Spinal cord (tissue), 10 donors: ENCODE results near the gene UBQLN4. TPM values are rescaled to one million over a fixed set of nuclear protein-coding genes. Genes with fewer than 3 reads are reported as not detected.
A peak's percentile ranks its signal among the peaks of the same experiment; 100 is the strongest.

Experiments
- DNase-seq, 6 donors: peaks; one replicate each; pipeline versions ENCODE4 v3.0.0 to v3.0.0-alpha.2; 2013 to 2015; ENCODE audit warnings: low spot score in 6 of 6, low read depth in 4 of 6
- H3K27ac ChIP-seq: one replicate; pipeline ENCODE4 v1.5.1; 2013; ENCODE audit warnings: low read depth, low read length, control low read depth
- H3K27me3 ChIP-seq: one replicate; pipeline ENCODE4 v1.6.1; 2013; ENCODE audit warnings: low read length; ENCODE audit not compliant: control insufficient read depth, insufficient read depth
- H3K36me3 ChIP-seq: one replicate; pipeline ENCODE4 v1.6.1; 2013; ENCODE audit warnings: low read length; ENCODE audit not compliant: control insufficient read depth, insufficient read depth
- H3K4me1 ChIP-seq: one replicate; pipeline ENCODE4 v1.6.1; 2013; ENCODE audit warnings: low read length; ENCODE audit not compliant: control insufficient read depth, insufficient read depth
- H3K4me3 ChIP-seq: one replicate; pipeline ENCODE4 v1.5.1; 2013; ENCODE audit warnings: low read depth, low read length, control low read depth
- H3K9me3 ChIP-seq: one replicate; pipeline ENCODE4 v1.6.1; 2013; ENCODE audit warnings: low read length; ENCODE audit not compliant: control insufficient read depth, insufficient read depth
- WGBS: methylation state at CpG from one replicate; pipeline ENCODE4 v1.1.5; 2013; ENCODE audit warnings: missing lambda C conversion rate; ENCODE audit not compliant: insufficient coverage; 5-methylcytosine and 5-hydroxymethylcytosine counted together
- polyA plus RNA-seq, 2 donors: library from polyadenylated mRNA; unstranded; fragments of 120-200 nt; gene quantifications; one replicate each; pipeline ENCODE4 v1.2.1, GENCODE V29; 2013; ENCODE audit not compliant: insufficient read length in 2 of 2
- total RNA-seq, 2 donors: library from RNA; depleted of rRNA in 1 of 2; stranded (reverse); fragments of 120-200 nt in 1 of 2; fragments of >200 nt in 1 of 2; gene quantifications; one replicate each; pipeline versions ENCODE4 v1.2.3 to v1.2.4, GENCODE V29; 2013 to 2014
- donor health status: healthy.

The UBQLN4 gene
- total and polyA plus RNA-seq, 4 donors, result 20.5 to 76.2 (median 51.3) TPM

DNA sequence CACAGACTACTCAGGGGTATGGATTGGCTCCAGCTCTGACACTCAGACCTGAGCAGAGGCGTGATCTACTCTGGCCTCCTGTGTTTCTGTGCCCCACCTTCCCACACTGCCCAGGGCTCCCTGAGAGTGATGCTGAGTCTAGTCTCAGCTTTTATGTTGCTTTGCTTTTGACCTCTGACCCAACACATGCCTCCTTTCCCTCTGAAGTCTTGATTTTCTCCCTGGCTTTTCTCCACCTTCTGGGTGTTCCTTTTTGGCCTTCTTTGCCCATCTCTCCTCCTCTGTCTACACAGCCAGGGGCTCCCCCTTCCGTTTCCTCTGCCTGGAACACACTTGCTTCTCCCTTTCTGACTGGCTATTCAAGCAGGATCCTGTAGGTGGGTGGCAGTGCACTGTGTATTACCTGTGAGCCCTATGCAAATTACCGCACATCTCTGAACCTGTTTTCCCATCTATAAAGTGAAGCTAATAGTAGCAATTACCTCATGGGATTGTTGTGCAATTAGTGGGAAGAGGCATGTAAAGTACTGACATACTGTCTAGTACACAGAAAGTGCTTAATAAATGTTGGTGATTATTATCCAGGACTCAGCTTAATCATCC is 42.4 kb upstream of the UBQLN4 start:
- 92% methylated on average over 1 of the region's 3 CpGs for WGBS
- DNase-seq, result no peak
- H3K9me3 ChIP-seq, result no peaks in the 10 kb centered on the region
- H3K4me3 ChIP-seq, result no peak overlapping the region
- no peaks in the 10 kb centered on the region for H3K27me3 ChIP-seq
- peak overlapping the region; percentile 30 for H3K27ac ChIP-seq
- peaks cover 40% of the 10 kb centered on the region for H3K36me3 ChIP-seq
- peaks cover 22% of the 10 kb centered on the region for H3K4me1 ChIP-seq

DNA sequence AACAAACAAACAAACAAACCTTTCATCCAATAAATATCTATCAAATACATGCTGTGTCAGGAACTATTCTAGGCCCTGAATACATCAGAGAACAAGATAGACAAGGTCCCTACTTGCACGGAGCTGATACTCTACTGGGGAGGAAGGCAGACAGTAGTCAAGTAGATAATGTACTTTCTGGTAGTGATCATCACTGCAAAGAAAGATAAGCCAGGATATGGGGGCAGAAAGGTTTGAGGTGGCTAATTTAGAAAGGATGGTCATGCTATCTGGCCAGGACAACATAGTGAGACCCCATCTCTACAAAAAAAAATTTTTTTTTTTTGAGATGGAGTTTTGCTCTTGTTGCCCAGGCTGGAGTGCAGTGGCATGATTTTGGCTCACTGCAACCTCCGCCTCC is 38.0 kb upstream of the UBQLN4 start:
- Histone ChIP-seq H3K9me3 (no peaks in the 10 kb centered on the region), H3K36me3 (peaks cover 38% of the 10 kb centered on the region), H3K27me3 (no peaks in the 10 kb centered on the region), H3K4me3 (no peak overlapping the region), H3K4me1 (peaks cover 24% of the 10 kb centered on the region), H3K27ac (no peak overlapping the region)
- DNase-seq, result no peak
- 100% methylated on average over 1 of the region's 2 CpGs for WGBS

DNA sequence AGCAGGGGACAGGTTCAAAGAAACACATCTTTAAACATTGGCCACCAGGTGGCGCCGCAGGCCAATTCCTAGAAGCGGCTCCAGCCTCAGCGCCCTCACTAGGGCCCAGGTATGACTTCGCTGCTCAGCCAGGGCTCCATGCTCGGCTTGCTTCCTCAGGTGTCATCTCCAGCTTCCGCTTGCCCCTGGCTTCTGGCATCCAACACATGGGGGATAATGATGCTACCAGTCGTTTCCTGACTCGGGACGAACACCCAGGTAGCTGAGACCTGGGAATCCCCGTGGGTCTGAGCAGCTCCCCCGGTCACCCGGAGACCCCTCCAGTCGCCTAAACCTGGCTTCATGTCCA is 37.2 kb upstream of the UBQLN4 start:
- Histone ChIP-seq H3K4me1 (peaks cover 27% of the 10 kb centered on the region), H3K27ac (no peak overlapping the region), H3K4me3 (no peak overlapping the region), H3K9me3 (no peaks in the 10 kb centered on the region), H3K36me3 (peaks cover 38% of the 10 kb centered on the region), H3K27me3 (no peaks in the 10 kb centered on the region)
- DNase-seq, result peak in 3 of 6 donors; percentile 76 to 95 (median 91)
- 40% methylated on average over 13 of the region's 14 CpGs for WGBS

DNA sequence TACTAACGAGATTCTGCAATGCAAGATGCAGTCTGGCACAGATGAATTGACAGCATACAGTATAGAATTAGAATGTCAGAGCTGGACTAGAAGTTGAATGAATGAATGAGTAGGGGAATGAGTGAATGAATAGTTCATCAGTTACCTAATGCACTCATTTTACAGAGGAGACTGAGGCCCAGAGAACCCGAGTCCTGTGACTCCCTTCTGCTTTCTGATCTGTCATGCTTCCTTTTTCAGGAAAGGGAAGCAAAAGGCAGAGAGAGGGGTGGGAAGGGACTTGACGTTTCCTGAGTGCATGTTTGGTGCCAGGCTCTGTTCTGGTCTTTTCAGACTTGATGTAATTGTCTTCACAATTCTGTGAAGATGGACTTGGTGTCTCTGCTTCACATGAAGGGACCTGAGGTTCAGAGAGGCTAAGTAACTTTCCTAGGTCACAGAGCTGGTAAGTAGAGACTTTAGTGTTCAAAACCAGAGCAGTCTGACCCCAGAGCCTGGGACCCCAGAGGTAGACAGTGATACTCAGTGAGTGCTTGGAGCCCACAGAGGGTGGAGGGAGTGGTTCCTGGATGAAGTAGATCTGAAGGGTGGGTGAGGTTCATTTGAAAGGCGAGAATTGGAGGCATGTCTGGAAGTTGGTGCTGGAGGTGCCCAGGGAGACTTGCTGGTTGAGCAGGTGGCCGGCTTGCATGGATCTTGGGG is 36.7 kb upstream of the UBQLN4 start:
- H3K36me3 ChIP-seq, result peaks cover 35% of the 10 kb centered on the region
- no peak for DNase-seq

GRCh38 chr1:156089704-156090103 is 36.1 kb upstream of the UBQLN4 start:
- Histone ChIP-seq H3K4me3 (no peak overlapping the region), H3K4me1 (peaks cover 38% of the 10 kb centered on the region), H3K27ac (no peak overlapping the region), H3K27me3 (no peaks in the 10 kb centered on the region), H3K36me3 (peaks cover 40% of the 10 kb centered on the region), H3K9me3 (no peaks in the 10 kb centered on the region)
- WGBS, result 55% methylated on average over 5 of the region's 6 CpGs
- no peak for DNase-seq

More for the DNA sequence above, 36.7 kb upstream of the UBQLN4 start:
- Histone ChIP-seq H3K4me1 (peaks cover 32% of the 10 kb centered on the region), H3K27ac (no peak overlapping the region), H3K27me3 (no peaks in the 10 kb centered on the region), H3K9me3 (no peaks in the 10 kb centered on the region), H3K4me3 (no peak overlapping the region)
- 31% methylated on average over 5 of the region's 5 CpGs for WGBS

- Histone ChIP-seq H3K27me3 (no peaks in the 10 kb centered on the region), H3K27ac (peak overlapping the region; percentile 10), H3K4me1 (peaks cover 58% of the 10 kb centered on the region), H3K36me3 (peaks cover 24% of the 10 kb centered on the region), H3K4me3 (no peak overlapping the region), H3K9me3 (no peaks in the 10 kb centered on the region)
- DNase-seq, result peak in 1 of 6 donors; percentile 73
- WGBS, result 0% methylated on average over 1 of the region's 1 CpG
These were observed 32.7 kb upstream of the UBQLN4 start for GRCh38 chr1:156086256-156086662.

GRCh38 chr1:156083800-156084790 is 30.5 kb upstream of the UBQLN4 start:
- Histone ChIP-seq H3K9me3 (no peaks in the 10 kb centered on the region), H3K4me1 (peaks cover 68% of the 10 kb centered on the region), H3K4me3 (peak overlapping the region; percentile 93), H3K27me3 (no peaks in the 10 kb centered on the region), H3K36me3 (peaks cover 12% of the 10 kb centered on the region), H3K27ac (peak overlapping the region; percentile 94)
- WGBS, result 31% methylated on average over 4 of the region's 7 CpGs
- DNase-seq, result peak in 1 of 6 donors; percentile 24

DNA sequence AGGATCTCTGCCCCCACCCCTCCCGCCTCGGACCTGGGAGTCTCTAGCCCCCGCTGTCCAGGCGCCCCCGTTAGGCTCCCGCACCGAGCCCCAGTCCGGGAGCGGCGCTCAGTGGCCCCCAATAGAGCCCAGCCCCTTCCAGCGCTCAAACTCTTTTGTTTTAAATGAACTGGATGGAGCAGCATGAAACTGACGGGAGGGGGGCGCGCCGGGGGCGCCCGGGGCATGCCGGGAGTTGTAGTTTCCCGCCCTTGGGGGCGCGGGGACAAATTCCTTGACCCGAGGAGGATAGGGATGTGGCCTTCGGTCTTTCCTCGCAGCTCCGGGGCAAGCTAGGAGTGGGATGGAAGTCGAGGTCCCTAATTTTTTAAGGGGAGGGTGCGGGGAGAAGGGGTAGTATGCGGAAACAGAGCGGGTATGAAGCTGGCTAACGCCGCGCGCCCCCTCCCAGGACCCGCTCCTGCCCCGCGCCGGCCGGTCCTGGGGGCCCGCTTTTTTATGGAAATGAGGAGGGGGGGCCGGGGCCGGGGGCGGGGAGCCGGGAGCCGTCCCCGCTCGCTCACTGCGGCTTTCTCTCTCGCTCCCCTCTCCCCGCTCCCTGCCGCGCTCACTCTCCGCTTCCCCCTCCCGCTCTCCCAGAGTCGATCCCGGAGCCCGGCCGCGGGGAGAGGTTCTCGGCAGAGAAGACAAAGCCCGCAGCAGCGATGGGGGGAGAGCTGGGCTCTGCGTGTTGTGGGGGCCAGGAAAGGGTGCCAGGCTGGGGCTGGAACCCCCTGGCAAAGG is 28.9 kb upstream of the UBQLN4 start, which contains the start of gene MEX3A:
MEX3A (minus strand) TSS at position 157 of the 783 bp plus-strand sequence. CDS start 467 bp downstream, outside the sequence.
- Histone ChIP-seq H3K27me3 (no peaks in the 10 kb centered on the region), H3K27ac (peak within 1 kb of the TSS; percentile 94), H3K4me3 (peak within 1 kb of the TSS; percentile 93), H3K4me1 (peaks cover 69% of the 10 kb centered on the region), H3K9me3 (no peaks in the 10 kb centered on the region), H3K36me3 (peaks cover 12% of the 10 kb centered on the region)
- WGBS, result 0% methylated on average over 40 of the region's 62 CpGs
- DNase-seq, result peak; percentile 77 to 97 (median 88)

- Histone ChIP-seq H3K27me3 (no peaks in the 10 kb centered on the region), H3K27ac (peak overlapping the region; percentile 94), H3K4me3 (peak overlapping the region; percentile 93), H3K36me3 (peaks cover 18% of the 10 kb centered on the region), H3K4me1 (peaks cover 69% of the 10 kb centered on the region), H3K9me3 (no peaks in the 10 kb centered on the region)
- no CpG with 5 or more reads among the region's 10 CpGs for WGBS
- peak in 2 of 6 donors; percentile 84 to 89 for DNase-seq
These were observed 28.3 kb upstream of the UBQLN4 start for GRCh38 chr1:156081917-156082308.
